Psoas muscle (tissue), 8 donors: Measurements from ENCODE around the gene SIX3. TPM values are rescaled to one million over a fixed set of nuclear protein-coding genes. Genes with fewer than 3 reads are reported as not detected.

Experiments
- ATAC-seq, 4 donors: fragments of 200-7000 bp; cut with Tn5 transposase; one replicate each; pipeline ENCODE4 v1.9.1; 2020; ENCODE audit warnings: moderate library complexity in 3 of 4, mild to moderate bottlenecking in 2 of 4
- DNase-seq, 2 donors: peaks; one replicate each; pipeline ENCODE4 v3.0.0-alpha.2; 2020
- H3K27ac ChIP-seq: fragments of 200-600 bp; one replicate; pipeline ENCODE4 v1.8.0; 2022
- H3K27me3 ChIP-seq, 3 donors: fragments of 200-600 bp in 1 of 3; one replicate each; pipeline versions ENCODE4 v1.6.1 to v1.8.0; 2013 to 2022; ENCODE audit warnings: low read length in 2 of 3, mild to moderate bottlenecking in 2 of 3, moderate library complexity in 1 of 3; ENCODE audit not compliant: insufficient read depth in 3 of 3
- H3K36me3 ChIP-seq, 2 donors: fragments of 200-600 bp in 1 of 2; one replicate each; pipeline versions ENCODE4 v1.6.1 to v1.8.0; 2013 to 2022; ENCODE audit warnings: low read depth in 1 of 2, mild to moderate bottlenecking in 1 of 2, moderate library complexity in 1 of 2; ENCODE audit not compliant: insufficient read depth in 1 of 2
- H3K4me1 ChIP-seq: fragments of 200-600 bp; one replicate; pipeline ENCODE4 v1.8.0; 2022
- H3K4me3 ChIP-seq: fragments of 200-600 bp; one replicate; pipeline ENCODE4 v1.8.0; 2022; ENCODE audit warnings: mild to moderate bottlenecking
- H3K9me3 ChIP-seq: fragments of 200-600 bp; one replicate; pipeline ENCODE4 v1.8.0; 2022
- WGBS, 3 donors: extraction: QIAGEN DNeasy Blood & Tissue Kit; methylation state at CpG; one replicate each; pipeline versions ENCODE4 v1.1.6 to v1.1.7; 2013; 5-methylcytosine and 5-hydroxymethylcytosine counted together
- intact Hi-C, 2 donors: fragments of 100-400 bp; cut with DNase I; formaldehyde crosslinking; loops; one replicate each; pipeline versions ENCODE4 v1.11.0 to v1.14.2; 2022
- polyA plus RNA-seq, 3 donors: library from polyadenylated mRNA; stranded (reverse); fragments of 200-250 nt; gene quantifications; one replicate each; pipeline ENCODE4 v1.2.3, GENCODE V29; 2013
- total RNA-seq, 4 donors: library from RNA; stranded (reverse); fragmentation: NEBNext Ultra II Directional in 2 of 4; extraction: Animal tissue kit (Norgen Biotek cat#: 25700) in 2 of 4; gene quantifications; one replicate each; pipeline versions ENCODE4 v1.2.1 to v1.2.4, GENCODE V29; 2021 to 2023
- TF ChIP-seq, protein P1 (sequence below): fragments of 200-600 bp; IDR thresholded peaks from one replicate; pipeline ENCODE4 v1.8.0; 2022; ENCODE audit warnings: antibody characterized with exemption
- donor health status: healthy with polysubstance abuse.
- donor health status: DM: no; HTN: no; CAD: no; lungs with moderate emphysema.
- donor health status: Bipolar disorder and iron deficiency.
- donor health status: healthy.
- donor health status: DM: yes; HTN: yes; CAD: no.
- donor health status: DM: no; HTN: no; CAD: no.
- donor health status: DM: no; HTN: no; CAD: no.
- donor health status: DM: yes; HTN: yes; CAD: no.

SIX3 gene
- total and polyA plus RNA-seq, 7 donors = 0.01 to 0.20 TPM; not detected in 5

DNA sequence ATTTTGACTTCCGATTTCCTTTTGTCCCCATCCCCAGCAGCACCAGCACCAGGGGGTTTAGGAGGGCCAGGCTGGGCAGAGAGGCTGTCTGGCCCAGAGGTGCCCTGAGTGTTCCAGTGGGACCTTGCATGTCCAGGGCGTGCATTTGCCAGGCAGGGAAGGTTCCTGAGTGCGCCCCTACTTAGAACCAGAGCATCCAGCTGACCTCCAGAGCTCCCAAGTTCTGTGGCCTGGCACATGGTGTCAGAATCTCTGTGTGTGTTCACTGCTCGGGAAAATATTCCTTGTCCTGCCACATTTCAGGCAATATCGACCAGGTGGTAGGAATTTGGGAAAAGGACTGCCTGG is 5.5 kb downstream of the SIX3 start:
- 85 to 88% (median 88%) methylated on average over 5 of the region's 5 CpGs for WGBS, 3 donors
- Histone ChIP-seq H3K27ac (no peak overlapping the region), H3K4me3 (no peak overlapping the region), H3K27me3 (peaks cover 0 to 72% (median 33%) of the 10 kb centered on the region in 3 donors), H3K9me3 (no peaks in the 10 kb centered on the region), H3K36me3 (no peaks in the 10 kb centered on the region), H3K4me1 (peaks cover 3% of the 10 kb centered on the region)
- intact Hi-C loops = no loop called here
- no peak for DNase-seq
- ATAC-seq = no peak
- TF ChIP-seq, protein P1, sequence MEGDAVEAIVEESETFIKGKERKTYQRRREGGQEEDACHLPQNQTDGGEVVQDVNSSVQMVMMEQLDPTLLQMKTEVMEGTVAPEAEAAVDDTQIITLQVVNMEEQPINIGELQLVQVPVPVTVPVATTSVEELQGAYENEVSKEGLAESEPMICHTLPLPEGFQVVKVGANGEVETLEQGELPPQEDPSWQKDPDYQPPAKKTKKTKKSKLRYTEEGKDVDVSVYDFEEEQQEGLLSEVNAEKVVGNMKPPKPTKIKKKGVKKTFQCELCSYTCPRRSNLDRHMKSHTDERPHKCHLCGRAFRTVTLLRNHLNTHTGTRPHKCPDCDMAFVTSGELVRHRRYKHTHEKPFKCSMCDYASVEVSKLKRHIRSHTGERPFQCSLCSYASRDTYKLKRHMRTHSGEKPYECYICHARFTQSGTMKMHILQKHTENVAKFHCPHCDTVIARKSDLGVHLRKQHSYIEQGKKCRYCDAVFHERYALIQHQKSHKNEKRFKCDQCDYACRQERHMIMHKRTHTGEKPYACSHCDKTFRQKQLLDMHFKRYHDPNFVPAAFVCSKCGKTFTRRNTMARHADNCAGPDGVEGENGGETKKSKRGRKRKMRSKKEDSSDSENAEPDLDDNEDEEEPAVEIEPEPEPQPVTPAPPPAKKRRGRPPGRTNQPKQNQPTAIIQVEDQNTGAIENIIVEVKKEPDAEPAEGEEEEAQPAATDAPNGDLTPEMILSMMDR = no peak

DNA sequence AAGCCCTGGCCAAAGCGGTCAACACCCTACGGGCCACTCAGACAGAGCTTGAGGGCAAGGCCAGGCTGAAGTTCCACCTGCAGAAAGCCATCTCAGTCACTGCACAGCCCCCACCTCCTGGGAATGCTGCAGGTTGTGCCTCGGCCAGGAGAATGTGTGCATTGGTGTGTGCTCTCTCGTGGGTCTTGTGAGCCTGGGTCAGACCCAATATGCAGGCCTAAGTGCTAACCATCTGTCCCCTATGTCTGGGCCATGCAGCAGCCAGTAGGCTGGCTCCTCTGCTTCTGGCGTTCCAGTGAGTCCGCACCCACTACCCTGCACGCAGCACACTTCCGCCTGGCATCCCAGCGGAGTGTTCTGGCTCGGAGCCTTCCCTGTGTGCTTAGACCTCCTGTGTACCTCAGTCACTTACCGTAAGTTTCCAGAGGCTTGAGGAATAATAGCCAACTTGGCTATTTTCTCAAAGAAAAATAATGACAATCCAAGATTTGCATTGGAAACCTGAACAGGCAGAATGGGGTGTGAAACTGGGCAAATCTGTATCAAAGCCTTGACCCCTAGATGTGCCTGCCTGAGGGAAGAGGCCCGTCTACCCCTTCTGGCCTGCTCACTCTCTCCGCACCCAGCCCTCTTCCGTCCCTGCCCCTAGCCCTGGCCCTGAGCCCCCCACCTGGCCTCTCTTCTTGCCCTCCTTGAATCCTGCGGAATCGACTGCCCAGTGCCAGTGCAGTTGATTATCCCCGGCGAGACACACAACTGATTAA is 7.2 kb downstream of the SIX3 start:
- DNase-seq (no peak), ATAC-seq (no peak)
- no peak overlapping the region for H3K4me3 ChIP-seq
- intact Hi-C loops = no loop called here
- H3K9me3 ChIP-seq = no peaks in the 10 kb centered on the region
- 75 to 85% (median 83%) methylated on average over 18 of the region's 18 CpGs for WGBS, 3 donors
- TF ChIP-seq, protein P1 = no peak
- peaks cover 11% of the 10 kb centered on the region for H3K4me1 ChIP-seq
- peaks cover 0 to 73% (median 29%) of the 10 kb centered on the region in 3 donors for H3K27me3 ChIP-seq
- H3K27ac ChIP-seq = no peak overlapping the region
- no peaks in the 10 kb centered on the region for H3K36me3 ChIP-seq

DNA sequence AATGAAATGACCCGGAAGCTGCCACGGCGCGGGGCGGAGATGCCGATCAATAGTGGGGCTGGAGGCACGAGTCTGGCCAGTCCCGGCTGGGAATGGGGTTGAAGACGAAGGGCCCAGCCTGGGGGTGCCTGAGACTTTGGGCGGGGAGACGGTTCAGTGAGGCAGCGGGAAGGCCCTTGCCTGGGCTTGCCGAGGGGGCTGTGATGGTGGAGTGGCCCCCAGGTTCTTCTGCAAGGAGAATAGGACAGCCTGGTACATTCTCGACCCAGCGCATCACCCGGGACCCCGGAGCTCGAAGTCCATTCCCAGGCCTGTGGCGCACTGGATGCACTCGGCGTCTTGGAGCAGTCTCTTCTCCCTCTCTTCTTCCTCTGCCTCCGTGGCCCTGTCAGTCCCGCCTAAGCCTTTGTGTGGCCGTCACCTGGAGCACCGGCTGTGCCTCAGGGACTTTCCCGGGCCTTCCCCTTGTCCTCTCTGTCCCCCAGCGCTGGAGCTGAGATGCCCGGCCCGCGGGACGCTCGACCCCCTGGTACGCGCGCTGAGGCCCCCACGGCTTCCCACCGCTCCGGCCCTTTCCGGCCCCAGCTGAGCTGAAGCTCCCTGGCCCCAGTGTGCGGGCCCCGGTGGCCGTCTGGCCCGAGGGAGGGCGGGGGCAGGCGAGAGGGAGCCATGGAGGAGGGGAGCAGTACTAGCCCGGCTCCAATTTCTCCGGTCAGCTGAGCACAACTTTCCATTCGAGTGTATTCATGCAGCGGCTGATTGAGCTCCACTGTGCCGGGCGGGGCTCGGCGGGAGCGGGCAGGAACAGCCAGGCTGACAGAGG is 8.0 kb downstream of the SIX3 start:
- Histone ChIP-seq H3K9me3 (no peaks in the 10 kb centered on the region), H3K4me1 (peaks cover 12% of the 10 kb centered on the region), H3K27ac (no peak overlapping the region), H3K27me3 (peaks cover 0 to 73% (median 30%) of the 10 kb centered on the region in 3 donors), H3K36me3 (no peaks in the 10 kb centered on the region), H3K4me3 (peak overlapping the region; percentile 7)
- intact Hi-C loops = loop anchor here (5.0 to 10.0 kb wide), 3 partner anchors 557 to 905 kb away; no protein-coding TSS in a partner anchor
- TF ChIP-seq, protein P1 = no peak
- ATAC-seq = peak; percentile 63 to 76 (median 70)
- 24 to 31% (median 25%) methylated on average over 40 to 54 of the region's 54 CpGs for WGBS, 3 donors
- peak in 1 of 2 donors; percentile 40 for DNase-seq

DNA sequence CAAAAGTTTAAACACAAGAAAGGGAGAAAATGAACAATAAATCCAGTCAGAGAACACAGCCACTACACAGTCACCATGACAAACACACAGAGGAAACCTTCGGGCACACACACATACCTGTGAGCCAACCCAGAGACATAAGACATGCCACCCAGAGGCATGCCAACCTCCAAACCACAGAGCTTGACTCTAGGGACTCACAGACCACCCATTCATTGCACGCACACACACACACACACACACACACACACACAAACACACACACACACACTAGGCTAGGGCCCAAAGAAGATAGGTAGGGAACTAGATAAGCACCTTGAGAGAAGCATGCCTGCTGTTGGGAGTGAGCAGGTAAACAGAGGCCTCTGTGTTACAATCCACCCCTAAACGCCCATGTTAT is 9.1 kb downstream of the SIX3 start:
- no peaks in the 10 kb centered on the region for H3K36me3 ChIP-seq
- H3K4me1 ChIP-seq = peaks cover 21% of the 10 kb centered on the region
- no peak overlapping the region for H3K4me3 ChIP-seq
- TF ChIP-seq, protein P1 = no peak
- no peaks in the 10 kb centered on the region for H3K9me3 ChIP-seq
- no peak overlapping the region for H3K27ac ChIP-seq
- no peak for ATAC-seq
- WGBS, 3 donors = 38 to 83% (median 40%) methylated on average over 3 of the region's 3 CpGs
- DNase-seq = peak in 1 of 2 donors; percentile 16
- intact Hi-C loops = loop anchor here (5.0 to 10.0 kb wide), 3 partner anchors 558 to 906 kb away; no protein-coding TSS in a partner anchor
- H3K27me3 ChIP-seq = peaks cover 0 to 72% (median 36%) of the 10 kb centered on the region in 3 donors
